Vagina (tissue), 2 donors: ENCODE data around the gene SDK2.

ENCODE experiments used
- CTCF ChIP-seq, 3 experiments: fragments of 450-650 bp in 2 of 3; fragments of 200-600 bp in 1 of 3; sonication (generic) in 1 of 3; IDR thresholded peaks; one replicate each; pipeline ENCODE4 v1.5.1; 2017 to 2019; ENCODE audit warnings: antibody characterized with exemption in 3 of 3, mild to moderate bottlenecking in 2 of 3, moderate library complexity in 2 of 3
- POLR2A ChIP-seq, 2 donors: fragments of 450-650 bp; IDR thresholded peaks; one replicate each; pipeline ENCODE4 v1.6.1; 2017; ENCODE audit warnings: antibody characterized with exemption in 2 of 2, mild to moderate bottlenecking in 2 of 2, moderate library complexity in 2 of 2
- POLR2AphosphoS5 ChIP-seq, 2 donors: sonication (generic); formaldehyde crosslinking; IDR thresholded peaks; one replicate each; pipeline ENCODE4 v1.9.0; 2017; ENCODE audit warnings: antibody characterized with exemption in 2 of 2, mild to moderate bottlenecking in 2 of 2, low read depth in 1 of 2; ENCODE audit not compliant: insufficient read depth in 1 of 2

DNA sequence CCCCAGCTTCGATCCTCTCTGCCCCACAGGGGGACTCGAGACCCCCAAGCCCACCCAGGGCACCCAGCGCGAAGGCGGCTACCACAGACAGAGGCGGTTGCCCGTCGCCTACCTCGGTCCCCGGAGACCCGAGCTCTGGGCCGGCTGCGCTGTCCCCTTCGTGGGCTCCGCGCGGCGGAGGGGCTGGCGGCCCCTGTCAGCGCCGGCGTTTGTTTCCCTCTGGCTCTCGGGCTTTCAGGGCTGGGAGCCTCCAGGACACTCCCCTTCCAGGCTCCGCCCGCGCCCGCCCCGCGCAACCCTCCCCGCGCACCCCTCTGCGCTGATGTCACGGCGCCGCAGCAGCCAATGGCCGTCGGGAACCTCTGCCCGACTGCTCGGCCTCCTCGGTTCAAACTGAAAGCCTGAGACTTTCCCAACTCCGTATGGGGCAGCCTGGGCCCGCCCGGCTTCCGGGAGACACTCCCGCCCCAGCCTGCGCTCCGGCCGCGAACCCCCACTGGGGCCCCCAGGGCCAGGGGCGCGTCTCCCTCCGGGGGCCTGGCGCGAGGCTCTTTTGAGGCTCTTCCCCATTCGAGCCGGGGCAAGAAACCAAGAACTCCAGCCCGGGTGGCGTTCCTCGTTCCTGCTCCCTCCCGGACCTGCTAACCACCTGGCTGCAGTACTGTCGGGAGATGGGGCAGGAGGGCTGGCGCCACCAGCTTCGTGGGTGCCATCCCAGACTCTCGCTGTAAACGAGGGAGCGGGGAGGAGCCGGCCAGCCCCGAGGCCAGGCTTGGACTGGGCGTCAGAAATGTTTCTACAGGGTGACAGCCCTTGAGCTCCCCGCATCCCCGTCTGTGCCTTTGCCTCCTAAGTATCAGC, 332.2 kb downstream of the SDK2 start, which contains the start of gene CDC42EP4:
- TF ChIP-seq CTCF (IDR thresholded peaks at IDR 0.05) (no peak), POLR2A (IDR thresholded peaks at IDR 0.05) (peak in 1 of 2 donors; percentile 98), POLR2AphosphoS5 (IDR thresholded peaks at IDR 0.05; ENCODE audit: insufficient read depth in 1 of 2, low read depth in 1 of 2) (peak; percentile 86 to 100)
